NCI-H1694 treated with DMSO at 0.1 percent for 48 hours (cell line): Measurements from ENCODE around the gene RBPJ.

Experiments
- DNase-seq: peaks from one replicate; lab custom pipeline; 2025; lab: John Stamatoyannopoulos, UW

RBPJ gene

GRCh38 chr4:26420913-26421312 is 100.1 kb downstream of the RBPJ start:
- DNase-seq: no peak

DNA sequence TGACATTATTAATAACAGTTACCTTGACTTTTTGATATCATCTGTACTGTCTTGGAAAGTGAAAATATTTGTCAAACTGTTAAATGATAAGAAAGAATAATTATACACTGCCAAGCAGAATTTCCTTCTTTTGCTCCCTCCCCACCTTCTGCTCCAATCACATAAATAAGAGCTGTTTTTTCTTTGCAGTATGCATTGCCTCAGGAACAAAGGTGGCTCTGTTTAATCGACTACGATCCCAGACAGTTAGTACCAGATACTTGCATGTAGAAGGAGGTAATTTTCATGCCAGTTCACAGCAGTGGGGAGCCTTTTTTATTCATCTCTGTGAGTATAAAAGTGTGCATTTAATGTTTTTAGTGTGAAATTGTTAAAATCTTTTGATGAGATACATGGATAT is 103.3 kb downstream of the RBPJ start:
- DNase-seq: no peak

DNA sequence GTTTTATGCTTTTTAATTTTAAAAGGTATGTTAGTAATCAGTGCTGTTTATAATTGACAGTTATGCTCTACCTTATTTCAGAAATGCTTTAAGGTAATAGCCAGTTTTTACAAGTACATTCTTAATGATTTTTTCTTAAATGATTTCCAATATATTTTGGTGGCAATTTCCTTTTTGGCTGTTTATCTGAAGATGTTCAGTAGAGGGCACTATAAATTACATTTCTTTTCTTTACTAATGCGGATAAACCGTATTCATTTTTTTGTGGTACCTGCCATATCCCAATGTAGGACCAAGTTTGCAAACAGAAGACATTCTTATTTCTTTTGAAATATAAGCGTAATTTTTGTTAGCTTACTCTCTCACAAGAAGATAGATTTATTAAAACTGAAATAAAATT is 104.0 kb downstream of the RBPJ start:
- no peak for DNase-seq

- no peak for DNase-seq
Measured at GRCh38 chr4:26425953-26426352, 105.1 kb downstream of the RBPJ start.

GRCh38 chr4:26426892-26427291 is 106.1 kb downstream of the RBPJ start:
- DNase-seq: no peak

- no peak for DNase-seq
Measured at GRCh38 chr4:26429910-26430309, 109.1 kb downstream of the RBPJ start.

GRCh38 chr4:26431461-26432180 is 110.8 kb downstream of the RBPJ start:
- no peak for DNase-seq

GRCh38 chr4:26432419-26432818 is 111.6 kb downstream of the RBPJ start:
- no peak for DNase-seq

DNA sequence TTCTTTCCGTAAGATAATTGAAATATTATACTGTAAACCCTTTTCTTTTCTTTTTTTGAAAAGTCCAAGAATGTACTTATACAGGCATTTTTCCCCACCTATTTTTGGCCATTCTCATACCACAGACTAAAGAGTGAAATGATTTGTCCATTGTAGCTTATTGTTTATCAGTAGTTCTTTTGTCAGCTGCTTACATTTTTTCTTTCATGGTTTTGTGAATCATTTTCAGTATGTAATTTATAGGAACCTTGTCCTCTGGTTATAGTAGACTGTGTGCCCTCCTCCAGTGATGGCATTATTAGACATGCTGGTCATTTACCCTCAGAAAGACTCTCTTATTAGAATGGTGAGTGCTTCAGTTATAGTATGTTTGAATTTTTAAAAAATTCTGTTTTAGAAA is 112.7 kb downstream of the RBPJ start:
- no peak for DNase-seq

- DNase-seq: no peak
Measured at GRCh38 chr4:26434030-26434639, 113.3 kb downstream of the RBPJ start.

DNA sequence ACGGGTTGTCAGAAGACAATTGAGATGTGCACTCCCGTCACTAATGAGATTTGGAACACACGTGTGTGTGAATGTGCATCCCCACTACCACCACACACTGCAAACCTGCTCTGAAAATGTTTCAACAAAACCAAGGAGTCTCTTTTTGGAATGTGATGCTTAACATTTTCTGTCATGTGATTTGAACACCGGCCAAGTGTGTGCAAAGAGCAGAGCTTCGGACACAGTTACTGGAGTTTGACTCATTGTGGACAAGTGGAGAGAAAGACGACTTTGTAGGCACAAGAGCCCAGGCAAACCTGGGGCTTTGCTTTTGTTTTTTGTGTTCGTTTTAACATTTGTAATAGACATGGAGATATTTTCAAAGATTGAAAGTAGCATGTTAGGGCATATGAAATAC is 120.3 kb downstream of the RBPJ start:
- DNase-seq: no peak

GRCh38 chr4:26441771-26442170 is 121.0 kb downstream of the RBPJ start:
- no peak for DNase-seq

DNA sequence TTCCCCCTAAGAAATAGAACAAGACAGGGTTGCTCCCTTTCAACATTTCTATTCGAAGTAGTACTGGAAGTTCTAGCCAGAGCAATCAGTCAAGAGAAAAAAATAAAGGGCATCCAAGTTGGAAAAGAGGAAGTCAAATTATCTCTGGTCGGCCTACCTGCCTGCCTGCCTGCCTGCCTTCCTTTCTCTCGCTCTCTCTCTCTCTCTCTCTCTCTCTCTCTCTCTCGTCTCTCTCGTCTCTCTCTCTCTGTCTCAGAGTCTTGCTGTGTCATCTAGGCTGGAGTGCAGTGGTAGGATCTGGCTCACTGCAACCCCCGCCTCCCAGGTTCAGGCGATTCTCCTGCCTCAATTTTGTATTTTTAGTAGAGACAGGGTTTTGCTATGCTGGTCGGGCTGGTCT is 126.6 kb downstream of the RBPJ start:
- DNase-seq: no peak

- DNase-seq: no peak
Measured at GRCh38 chr4:26450418-26450817, 129.6 kb downstream of the RBPJ start.

GRCh38 chr4:26451597-26451996 is 130.8 kb downstream of the RBPJ start:
- no peak for DNase-seq

- DNase-seq: no peak
Measured at GRCh38 chr4:26452565-26453531, 132.0 kb downstream of the RBPJ start.

DNA sequence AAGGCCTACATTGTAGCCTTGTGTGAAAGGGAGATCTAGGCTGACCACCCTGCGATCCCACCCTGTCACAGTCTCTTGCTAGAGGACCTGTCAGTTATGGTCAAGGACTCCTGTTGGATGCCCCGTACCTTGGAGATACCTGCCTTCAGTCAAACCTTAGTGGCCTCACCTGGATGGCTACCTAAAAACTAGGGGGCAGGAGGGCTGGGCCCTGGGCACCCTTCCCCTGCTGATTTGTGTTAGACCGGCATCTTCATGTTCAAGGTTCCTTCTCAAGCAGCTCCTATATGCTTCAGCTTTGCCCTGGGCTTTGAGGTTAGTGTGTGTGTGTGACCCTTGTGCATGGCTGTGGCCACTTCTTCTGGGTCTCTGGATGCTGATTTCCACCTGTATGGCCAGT is 134.1 kb downstream of the RBPJ start:
- no peak for DNase-seq

DNA sequence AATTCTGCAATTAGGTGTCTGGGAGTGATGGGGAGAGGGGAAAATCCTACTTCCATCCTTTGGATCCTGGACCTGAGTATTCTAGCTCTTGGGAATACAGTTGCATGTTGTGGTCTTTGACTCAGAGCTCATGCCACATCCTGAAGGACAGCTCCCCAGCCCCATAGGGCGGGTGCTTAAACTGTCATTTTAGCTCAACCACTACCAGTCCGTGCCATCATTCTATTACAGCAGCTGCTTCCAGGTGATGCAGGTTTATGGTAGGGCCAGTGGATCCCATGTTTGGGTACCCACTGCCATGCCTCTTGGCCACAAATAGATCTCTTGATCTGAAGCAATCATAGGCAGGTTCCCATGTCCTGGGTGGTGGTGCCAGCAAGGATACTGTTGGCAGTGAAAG is 134.8 kb downstream of the RBPJ start:
- DNase-seq: no peak

DNA sequence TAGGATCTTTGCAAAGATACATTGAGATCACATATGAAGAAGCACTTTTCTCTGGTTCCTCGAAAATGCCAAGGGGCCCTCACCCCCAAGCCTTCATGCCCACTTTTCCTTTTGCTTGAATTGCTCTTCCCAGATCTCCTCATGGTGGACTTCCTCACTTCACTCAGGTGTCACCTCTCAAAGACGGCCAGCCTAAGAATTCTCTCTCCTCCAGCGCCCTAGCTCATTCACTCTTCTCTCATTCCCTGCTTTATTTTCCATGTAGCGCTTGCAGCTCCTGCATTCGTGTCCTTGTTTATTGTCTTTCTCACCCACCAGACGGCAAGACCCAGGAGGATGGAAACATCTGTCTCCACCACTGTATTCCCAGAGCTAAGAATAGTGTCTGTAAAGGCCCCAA is 136.6 kb downstream of the RBPJ start:
- no peak for DNase-seq

DNA sequence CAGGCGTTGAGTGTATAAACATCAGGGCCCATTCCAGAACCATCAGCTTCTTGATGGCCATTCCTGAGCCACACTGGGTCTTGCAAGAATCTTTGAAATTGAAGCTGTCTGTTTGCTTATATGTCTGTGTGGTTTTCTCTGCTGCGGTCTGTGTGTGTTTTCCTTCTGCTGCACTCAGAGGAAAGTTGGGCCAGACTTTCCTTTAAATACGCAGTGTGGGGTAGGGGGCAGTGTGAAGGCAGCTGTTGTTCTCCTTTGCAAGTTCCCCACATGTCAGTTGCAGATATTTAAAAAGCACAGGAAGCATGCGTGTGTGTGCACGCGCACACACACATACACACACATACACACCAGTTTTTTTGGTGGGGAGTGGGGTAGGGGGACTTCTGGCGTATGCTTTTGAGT is 137.3 kb downstream of the RBPJ start:
- no peak for DNase-seq

- DNase-seq: peak; percentile 49
Measured at GRCh38 chr4:26459054-26459755, 138.4 kb downstream of the RBPJ start.
